ENCODE measurements around the gene CLN5.
"Not testable (repeated sequence)": the region's sequence is repeated elsewhere in the genome, so short reads cannot be mapped to it uniquely, and the experiment has no call there.

Gene CLN5

DNA sequence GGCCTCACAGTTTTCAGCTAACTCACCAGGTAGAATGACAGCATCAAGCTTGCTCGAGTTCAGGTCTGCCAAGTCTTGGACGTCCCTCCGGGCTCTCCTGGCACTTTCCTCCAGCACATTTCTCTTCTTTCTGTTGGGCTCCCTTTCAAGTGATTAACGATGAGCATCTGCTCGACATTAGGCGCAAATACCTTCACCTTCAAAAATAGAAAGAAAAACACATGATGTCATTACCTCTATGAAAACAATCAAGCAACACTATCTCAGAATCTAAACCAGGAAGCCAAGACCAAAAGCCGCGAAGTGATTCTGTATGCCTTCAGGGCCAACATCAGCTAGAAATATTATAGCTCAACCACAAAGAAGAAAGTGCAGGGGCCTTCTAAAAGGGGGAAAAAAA, 15.4 kb upstream of the CLN5 start:
- no peak for DNase-seq

DNA sequence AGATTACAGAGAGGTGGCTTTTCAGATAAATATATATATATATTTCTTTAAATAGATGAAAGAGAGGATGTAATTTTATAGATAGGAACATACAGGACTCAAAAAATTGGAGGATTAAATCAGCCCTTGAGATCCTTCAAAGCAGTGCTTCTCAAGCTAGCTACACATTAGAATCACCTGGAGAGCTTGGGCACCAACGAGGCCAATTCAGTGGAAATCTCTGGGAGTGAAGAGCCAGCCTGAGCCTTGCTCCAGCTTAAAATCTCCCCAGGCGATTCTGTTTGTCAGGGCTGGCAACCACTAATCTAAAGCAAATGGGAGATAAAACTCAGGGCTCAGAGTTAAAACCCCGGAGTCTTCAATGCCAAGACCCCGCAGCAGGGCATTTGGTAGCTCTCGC, 15.0 kb upstream of the CLN5 start:
- no peak for DNase-seq

DNA sequence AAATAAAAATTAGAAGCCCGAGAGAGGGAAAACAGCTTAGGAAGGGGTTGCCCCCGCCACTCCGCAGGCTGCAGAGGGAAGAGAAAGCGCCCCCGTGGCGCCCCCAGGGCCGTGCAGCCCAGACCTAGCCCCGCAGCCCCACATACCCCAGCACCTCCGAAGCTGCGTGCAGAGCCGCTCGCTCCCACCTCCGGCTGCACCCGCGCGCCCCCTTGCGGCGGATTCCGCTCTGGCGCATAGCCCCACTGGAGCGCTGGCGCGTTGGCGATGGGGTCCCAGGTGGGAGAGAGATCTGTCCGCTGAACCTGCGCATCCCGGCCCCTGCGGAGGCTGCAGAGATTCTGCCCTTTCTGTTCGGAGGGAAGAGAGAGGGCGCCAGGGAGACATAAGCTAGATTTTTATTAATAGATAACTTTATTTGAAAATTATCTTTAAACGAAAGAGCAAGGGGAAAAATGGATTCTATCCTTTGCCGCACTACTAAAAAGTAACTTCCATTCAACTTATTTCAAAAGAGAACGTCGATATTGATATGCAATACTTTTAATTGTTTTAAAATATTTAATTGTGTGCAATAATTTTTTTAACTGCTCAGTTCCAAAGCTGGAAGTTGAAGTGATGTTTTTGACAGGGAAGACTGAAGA, 11.7 kb upstream of the CLN5 start:
- peak; percentile 76 to 81 for DNase-seq

DNA sequence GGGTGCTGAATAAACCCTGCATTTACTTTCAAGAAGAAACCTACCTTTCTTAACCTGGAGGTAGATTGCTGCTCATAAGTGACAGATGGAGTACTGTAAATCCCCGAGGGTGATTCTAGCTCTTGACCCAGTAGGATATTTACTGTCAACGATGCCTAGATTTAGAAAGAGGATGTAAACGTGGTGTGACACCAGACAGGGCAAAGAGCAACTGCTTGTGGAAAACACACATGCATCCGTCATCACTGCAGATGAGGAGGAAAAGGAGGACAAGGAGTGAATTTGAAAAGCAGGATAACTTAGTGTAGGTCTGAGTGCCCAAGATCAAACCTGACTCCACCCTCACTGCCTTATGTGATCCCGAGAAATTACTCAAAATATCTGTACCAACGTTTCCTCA, 9.8 kb upstream of the CLN5 start:
- DNase-seq, result no peak

DNA sequence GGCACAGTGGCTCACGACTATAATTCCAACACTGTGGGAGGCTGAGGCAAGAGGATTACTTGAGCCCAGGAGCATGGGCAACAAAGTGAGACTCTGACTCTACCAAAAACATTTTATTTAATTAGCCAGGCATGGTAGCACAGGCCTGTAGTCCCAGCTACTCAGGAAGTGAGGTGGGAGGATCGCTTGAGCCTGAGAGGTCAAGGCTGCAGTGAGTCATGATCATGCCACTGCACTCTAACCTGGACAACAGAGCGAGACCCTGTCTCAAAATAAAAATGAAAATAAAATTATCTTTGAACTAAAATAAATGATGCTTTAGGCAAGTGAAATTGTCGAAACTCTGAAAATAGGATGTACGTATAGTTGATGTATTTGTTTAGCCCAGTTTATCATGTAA, 8.2 kb upstream of the CLN5 start:
- no peak for DNase-seq

DNA sequence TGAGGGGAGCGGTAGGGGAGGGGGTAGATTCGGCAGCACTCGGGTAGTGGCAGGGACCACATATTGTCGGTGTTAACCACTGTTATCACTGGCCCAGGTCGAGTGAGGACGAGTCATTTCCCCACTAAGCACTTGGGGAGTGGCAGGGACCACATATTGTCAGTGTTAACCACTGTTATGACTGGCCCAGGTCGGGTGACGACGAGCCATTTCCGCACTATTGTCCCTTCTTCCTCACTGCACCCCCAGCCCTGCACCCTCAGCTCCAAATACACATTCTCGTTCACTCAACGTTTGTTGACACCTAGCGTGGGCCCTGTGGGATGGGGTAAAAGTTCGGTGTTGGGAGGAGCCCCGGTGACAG, 467 bp upstream of the CLN5 start:
- no peak for DNase-seq

DNA sequence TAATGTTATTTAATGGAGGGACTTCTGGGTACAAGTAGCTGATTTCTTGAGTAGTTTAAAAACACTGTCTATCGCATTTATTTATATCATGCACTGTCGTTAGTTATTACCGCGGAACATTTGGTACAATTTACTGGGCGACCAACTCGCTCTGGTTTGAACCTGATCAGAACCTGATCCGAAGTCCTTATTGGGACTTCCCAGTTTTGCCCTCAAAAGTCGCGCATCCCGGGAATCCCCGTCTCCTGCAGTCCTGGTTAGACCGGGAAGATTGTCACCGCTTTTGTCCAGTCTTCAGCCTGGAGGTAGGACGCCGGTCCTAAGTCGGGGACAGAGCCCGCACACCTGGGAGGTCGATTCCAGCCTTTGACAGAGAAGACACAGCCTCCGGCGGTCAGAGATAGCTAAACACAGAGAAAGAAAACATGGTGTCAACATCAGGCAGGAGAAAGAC, 694 bp downstream of the CLN5 start:
- DNase-seq, result no peak

DNA sequence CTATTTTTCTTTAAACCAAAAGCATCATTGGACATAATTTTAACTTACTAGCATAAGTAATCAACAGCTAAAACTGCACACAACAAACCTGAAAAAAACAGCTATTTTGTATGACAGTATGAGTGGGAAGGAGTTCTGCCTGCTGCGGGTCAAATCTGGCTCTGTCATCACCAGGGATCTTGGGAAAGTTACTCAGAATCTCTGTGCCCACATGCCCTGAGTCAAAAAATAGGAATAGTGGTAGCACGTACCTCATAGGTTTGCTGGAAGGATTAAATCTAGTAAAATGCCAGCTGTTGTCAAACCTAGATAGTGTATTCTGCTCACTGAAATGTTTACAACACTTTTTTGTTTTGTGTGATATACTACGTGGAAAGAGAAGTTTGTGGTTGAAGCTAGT, 1.1 kb downstream of the CLN5 start:
- DNase-seq, result no peak

DNA sequence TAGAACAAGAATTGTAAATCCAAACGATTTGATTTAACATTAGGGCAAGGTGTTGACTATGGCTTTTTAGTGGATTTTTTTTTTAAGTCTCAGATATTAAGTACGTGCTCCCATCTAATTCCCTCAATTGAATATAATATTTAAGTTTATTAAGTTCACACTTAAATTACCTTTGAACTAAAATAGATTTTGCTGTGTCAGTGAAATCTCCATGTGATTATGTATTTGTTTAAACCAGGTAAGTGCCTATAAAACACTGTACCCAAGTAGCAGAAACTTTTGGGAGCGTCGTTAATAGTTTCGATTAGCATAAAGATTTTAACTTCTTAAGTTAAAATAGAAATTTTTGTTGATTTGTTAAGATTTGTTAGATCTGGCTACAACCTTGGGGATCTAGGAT, 1.6 kb downstream of the CLN5 start:
- DNase-seq, result no peak

DNA sequence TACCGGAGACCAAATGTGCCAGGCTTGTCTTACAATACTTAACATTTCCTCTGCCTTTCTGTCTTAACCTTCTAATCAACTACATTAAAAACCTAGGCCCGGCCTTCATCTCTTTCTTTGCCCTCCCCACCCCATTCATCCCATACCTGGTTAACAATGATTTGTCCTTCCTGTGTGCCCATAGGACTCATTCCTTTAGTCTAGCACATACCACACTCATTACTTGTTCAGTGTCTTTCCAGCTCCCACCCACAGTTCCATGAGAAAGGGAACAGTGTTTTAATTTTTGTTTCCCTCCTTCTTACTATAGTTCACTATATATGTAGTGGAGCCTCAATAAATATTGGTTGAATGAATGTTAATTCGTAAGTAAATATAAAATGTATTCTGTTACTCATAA, 2.4 kb downstream of the CLN5 start:
- no peak for DNase-seq

DNA sequence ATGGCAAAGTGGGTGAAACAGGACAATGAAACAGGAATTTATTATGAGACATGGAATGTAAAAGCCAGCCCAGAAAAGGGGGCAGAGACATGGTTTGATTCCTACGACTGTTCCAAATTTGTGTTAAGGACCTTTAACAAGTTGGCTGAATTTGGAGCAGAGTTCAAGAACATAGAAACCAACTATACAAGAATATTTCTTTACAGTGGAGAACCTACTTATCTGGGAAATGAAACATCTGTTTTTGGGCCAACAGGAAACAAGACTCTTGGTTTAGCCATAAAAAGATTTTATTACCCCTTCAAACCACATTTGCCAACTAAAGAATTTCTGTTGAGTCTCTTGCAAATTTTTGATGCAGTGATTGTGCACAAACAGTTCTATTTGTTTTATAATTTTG, 8.6 kb downstream of the CLN5 start:
- DNase-seq, result no peak

DNA sequence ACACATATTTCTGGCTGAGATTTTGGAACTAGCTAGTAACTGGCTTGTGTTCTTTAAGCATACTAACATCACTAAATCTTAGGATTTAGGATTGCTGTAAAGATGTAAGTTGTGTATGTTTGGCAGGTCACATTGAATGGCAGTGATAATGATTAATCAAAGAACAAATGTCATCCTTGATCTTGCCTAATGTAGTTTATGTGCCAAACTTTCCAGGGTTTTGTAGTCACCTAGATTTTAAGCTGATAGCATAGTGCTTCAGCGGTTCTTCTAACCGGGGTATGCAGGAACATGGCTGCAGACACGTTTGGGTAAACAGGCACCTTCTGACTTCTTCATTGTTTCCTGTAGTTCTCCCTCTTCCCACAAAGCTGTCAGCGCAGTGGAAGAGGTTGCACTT, 9.7 kb downstream of the CLN5 start:
- no peak for DNase-seq

DNA sequence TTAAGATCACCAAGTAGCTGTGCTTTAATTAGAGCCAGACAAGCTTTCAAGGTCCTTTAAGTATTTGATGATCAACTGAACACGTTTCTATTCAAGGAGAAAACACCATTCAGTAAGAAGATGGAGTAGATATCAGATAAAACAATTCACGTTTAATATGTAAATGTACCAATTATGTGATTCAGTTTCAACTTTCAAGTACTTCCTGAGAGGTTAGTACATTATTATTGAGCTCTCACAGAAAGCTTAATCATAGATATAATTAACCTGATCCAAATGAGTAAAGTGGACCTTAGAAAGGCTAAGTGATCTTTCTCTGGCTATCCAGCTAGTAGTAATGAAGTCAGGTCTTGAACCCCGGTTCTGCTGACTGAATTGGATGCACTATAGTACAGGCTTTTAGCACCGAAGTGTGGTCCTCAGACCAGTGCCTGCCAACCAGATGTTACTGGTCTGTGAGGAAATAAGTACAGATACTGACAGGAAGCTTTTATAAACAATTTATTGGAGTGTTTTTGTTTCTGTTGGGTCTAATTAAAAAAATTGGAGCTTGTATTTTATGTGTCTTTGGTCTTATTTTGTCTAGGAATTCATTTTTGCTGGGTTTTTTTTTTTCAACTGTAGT, 10.2 kb downstream of the CLN5 start:
- DNase-seq, result no peak

DNA sequence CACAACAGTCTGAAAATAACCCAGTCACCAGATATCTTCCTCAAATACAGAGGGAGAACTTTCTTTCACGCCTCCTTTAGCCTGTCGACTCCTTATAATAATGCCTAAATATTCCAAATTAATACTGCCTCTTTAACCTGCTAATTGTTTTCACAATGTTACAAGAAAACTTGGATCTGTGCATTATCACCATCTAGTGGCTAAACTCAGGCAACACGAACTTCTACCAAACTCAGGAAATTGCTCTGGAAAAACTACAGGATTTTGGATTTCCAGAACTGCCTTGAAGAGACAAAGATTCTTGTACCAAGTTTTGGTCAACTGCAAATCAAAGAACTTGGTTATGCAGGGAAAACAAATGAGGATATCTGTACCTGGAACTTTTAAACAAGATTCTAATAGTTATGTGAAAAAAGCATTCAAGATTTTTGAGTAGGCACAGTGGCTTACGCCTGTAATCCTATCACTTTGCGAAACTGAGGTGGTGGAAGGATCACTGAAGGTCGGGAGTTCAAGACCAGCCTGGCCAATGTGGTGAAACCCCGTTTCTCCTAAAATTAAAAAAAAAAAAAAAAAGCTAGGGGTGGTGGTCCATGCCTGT, 10.8 kb downstream of the CLN5 start:
- peak in 1 of 2 experiments; percentile 14 for DNase-seq

DNA sequence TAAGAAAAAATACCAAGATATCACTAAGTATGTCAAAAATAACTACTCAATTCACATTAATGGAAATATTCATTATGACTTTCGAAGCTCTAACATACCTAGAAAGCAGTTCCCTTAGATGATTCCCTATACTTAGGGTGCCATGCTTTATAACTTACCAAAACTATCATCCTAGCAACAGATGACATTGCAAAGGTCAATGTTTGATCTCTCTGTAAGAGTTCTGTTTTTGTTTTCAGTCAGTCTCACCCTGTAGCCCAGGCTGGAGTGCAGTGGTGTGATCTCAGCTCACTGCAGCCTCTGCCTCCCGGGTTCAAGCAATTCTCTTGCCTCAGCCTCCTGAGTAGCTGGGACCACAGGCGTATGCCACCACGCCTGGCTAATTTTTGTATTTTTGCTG, 16.5 kb downstream of the CLN5 start:
- DNase-seq, result not testable (repeated sequence)

DNA sequence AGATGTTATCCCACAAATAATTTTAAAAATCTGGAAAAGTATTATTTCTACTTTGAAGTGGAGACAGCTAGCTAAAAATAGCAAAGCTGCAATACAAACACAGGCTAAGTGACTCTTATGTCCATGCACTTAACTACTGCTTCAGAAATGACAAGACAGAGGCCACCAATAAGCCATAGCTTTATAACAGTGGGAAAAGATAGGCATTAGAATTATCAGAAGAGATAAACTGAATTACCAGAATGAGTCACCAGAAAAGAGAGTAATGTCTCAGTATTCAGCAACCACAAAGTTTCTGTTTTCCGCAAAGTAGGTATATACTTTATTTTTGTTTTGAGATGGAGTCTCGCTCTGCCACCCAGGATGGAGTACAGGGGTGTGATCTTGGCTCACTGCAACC, 17.1 kb downstream of the CLN5 start:
- DNase-seq, result no peak

DNA sequence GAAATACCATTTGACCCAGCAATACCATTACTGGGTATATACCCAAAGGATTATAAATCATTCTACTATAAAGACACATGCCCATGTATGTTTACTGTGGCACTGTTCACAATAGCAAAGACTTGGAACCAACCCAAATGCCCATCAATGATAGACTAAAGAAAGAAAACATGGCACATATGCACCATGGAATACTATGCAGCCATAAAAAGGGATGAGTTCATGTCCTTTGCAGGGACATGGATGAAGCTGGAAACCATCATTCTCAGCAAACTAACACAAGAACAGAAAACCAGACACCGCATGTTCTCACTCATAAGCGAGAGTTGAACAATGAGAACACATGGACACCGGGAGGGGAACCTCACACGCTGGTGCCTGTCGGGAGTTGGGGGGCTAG, 17.8 kb downstream of the CLN5 start:
- not testable (repeated sequence) for DNase-seq

DNA sequence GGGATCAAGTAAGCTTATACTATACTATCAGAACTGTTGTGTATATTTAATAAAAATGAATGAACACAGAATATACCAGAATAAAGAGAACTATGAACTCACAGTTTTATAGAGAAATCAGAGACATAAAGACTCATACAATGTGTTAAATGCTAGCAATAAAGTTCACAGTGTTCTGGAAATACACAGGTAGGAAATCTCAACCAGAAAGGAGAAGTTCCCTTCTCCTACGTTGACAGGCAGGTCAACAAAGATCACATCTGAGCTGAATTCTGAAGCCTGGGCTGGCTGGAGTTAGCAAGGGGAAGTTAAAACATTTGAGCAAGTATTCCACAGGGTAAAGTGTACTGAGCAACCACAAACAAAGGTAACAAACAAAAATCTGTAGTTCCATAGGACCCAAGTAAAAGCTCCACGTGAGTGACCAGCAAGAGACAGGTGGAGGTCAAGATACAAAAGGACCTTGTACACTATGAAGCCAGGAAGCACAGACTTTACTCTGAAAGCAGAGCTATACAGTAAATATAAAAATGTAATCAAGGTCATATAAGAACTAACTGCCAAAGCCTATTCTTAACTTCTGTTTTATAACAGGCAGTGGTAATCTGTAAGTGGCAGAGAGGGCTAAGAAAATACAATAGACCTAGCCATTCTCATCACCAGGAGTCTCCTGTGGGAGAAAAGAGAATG, 22.1 kb downstream of the CLN5 start:
- no peak for DNase-seq

DNA sequence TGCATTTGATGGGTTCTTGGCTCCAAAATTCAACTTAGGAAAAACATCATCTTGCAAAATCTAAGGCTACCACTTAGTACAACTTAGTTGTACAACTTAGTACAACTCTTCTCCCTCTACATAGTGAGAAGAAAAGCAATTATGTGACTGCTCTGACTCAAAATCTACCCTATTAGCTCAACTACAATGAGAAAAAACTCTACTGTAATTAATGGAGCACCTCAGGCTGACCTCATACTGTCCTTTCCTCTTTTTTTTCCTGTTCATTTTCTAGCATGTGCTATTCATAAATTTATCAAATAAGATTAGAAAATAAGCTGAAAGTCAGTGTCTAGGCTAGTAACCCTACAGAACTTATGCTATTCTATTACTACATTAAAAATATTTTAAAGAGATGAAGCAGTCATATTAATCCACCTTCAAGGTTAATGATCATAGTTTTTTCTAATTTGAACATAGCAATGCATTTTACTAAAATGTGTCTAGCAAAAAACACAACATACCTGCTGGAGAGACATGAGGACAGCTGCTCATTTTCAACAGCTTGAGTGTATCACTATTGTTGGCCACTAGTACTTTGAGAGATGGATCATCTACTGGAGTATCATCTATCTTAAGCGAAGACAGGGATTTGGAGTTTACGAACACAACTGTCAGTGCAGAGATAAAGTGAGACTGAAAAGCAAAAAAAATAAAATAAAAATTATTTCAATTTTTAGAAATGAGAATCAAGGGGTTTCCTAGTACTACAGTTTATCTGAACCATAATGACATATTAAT, 23.2 kb downstream of the CLN5 start:
- DNase-seq, result no peak

DNA sequence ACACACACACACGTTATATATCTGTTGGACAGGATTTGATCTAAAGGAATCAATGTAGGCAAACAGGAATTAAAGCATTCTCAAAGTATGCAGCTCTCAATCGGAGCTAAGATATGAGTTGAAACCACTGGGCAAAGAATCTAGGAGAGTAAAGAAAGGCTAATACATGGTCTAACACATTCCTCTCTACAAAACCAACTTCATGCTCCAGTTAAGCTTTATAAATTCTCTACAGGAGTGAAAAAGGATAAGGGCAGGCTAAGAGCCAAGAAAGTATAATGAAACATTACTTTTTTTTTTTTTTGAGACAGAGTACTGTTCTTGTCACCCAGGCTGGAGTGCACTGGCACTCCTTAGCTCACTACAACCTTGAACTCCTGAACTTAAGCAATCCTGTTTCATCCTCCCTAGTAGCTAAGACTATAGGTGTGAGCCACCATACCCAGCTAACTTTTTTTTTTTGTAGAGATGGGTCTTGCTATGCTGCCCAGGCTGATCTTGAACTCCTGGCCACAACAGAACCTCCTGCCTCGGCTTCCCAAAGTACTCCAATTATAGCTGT, 24.5 kb downstream of the CLN5 start:
- no peak for DNase-seq

DNA sequence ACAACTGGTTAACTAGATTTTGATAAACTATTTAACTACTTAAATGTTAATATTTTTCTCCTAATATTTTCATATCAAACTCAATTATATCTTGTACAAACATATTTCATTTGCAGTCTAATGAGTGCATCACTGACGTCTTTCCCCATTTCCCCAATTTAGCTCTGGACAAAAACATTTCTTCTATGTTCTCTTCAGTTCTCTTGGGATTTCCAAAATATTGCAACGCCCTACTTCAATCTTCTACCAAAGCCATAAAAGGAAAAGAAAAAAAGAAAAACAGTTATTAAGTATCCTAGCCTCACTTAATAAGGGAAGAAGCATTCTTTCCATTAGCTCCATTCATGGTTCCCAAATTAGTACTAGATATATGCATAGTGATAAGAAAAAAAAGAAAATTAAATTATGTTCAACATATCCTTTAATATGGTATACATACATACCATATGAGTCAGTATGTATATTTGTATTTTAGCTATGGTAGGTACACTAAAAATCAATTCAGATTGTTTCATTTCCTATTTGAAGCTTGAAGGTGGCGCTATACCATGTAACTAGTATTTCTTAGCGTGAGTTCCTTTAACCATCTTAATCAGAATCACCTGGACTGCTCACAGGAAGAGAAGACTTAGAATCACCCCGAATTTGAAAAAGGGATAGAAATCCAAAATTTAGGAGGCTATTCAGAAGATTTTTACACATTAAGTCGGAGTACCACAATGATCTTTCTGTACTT, 25.2 kb downstream of the CLN5 start:
- DNase-seq, result no peak

DNA sequence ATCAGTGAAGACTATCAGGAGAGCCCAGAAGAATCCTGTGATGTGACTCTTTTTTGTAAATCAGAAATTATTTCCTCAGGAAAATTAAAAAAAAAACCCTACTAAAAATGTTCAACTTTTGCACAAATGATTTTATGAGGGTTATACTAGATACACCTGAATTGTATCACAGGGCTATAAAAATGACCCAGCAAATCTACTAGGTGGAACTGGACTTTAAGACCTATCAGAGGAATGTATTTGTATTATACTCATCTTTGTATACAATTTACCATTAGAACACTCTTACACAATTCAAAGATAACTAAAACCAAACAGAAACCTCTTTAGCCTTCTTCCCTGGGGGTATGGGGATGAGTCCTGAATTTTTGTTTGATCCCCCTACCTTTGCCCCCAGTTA, 27.9 kb downstream of the CLN5 start:
- no peak for DNase-seq
